ENCODE data around the gene EEF2KMT. TPM values are rescaled to one million over a fixed set of nuclear protein-coding genes. Genes with fewer than 3 reads are reported as not detected.

Gene EEF2KMT
- total and polyA plus RNA-seq, 2 of the 13 experiments (the other 11 are each of a cell fraction or from before 2014, with no cell fraction given) = 10.7 to 26.9 TPM

DNA sequence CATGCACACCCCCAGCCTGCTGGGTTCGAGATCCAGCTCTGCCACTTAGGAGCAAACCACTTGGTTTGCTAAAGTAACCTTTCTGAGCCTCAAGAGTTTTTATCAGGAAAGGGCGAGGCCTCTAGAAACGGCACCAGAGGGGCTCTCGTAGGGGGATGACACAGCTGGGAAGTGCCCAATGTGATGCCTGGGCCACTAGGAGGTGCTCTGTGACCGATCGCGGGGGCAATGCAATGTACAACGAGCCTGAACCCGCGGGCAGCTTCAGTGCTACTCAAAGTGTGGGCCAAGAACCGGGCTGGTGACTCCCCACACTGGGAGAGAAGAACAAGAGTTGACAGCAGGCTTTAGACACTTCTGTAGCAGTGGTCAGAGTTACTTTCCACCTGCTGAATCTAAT is 41.2 kb downstream of the EEF2KMT start (continued):
- TF ChIP-seq, protein P1, sequence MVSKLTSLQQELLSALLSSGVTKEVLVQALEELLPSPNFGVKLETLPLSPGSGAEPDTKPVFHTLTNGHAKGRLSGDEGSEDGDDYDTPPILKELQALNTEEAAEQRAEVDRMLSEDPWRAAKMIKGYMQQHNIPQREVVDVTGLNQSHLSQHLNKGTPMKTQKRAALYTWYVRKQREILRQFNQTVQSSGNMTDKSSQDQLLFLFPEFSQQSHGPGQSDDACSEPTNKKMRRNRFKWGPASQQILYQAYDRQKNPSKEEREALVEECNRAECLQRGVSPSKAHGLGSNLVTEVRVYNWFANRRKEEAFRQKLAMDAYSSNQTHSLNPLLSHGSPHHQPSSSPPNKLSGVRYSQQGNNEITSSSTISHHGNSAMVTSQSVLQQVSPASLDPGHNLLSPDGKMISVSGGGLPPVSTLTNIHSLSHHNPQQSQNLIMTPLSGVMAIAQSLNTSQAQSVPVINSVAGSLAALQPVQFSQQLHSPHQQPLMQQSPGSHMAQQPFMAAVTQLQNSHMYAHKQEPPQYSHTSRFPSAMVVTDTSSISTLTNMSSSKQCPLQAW (CRISPR knock-in tag; IDR thresholded peaks at IDR 0.05) = peak; percentile 28; the same call in 1 of the 2 replicates
- TF ChIP-seq, protein P2, sequence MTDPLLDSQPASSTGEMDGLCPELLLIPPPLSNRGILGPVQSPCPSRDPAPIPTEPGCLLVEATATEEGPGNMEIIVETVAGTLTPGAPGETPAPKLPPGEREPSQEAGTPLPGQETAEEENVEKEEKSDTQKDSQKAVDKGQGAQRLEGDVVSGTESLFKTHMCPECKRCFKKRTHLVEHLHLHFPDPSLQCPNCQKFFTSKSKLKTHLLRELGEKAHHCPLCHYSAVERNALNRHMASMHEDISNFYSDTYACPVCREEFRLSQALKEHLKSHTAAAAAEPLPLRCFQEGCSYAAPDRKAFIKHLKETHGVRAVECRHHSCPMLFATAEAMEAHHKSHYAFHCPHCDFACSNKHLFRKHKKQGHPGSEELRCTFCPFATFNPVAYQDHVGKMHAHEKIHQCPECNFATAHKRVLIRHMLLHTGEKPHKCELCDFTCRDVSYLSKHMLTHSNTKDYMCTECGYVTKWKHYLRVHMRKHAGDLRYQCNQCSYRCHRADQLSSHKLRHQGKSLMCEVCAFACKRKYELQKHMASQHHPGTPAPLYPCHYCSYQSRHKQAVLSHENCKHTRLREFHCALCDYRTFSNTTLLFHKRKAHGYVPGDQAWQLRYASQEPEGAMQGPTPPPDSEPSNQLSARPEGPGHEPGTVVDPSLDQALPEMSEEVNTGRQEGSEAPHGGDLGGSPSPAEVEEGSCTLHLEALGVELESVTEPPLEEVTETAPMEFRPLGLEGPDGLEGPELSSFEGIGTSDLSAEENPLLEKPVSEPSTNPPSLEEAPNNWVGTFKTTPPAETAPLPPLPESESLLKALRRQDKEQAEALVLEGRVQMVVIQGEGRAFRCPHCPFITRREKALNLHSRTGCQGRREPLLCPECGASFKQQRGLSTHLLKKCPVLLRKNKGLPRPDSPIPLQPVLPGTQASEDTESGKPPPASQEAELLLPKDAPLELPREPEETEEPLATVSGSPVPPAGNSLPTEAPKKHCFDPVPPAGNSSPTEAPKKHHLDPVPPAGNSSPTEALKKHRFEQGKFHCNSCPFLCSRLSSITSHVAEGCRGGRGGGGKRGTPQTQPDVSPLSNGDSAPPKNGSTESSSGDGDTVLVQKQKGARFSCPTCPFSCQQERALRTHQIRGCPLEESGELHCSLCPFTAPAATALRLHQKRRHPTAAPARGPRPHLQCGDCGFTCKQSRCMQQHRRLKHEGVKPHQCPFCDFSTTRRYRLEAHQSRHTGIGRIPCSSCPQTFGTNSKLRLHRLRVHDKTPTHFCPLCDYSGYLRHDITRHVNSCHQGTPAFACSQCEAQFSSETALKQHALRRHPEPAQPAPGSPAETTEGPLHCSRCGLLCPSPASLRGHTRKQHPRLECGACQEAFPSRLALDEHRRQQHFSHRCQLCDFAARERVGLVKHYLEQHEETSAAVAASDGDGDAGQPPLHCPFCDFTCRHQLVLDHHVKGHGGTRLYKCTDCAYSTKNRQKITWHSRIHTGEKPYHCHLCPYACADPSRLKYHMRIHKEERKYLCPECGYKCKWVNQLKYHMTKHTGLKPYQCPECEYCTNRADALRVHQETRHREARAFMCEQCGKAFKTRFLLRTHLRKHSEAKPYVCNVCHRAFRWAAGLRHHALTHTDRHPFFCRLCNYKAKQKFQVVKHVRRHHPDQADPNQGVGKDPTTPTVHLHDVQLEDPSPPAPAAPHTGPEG (CRISPR knock-in tag; IDR thresholded peaks at IDR 0.05) = 0 out of 2 replicates have a peak, but pooled peaks have one; percentile 60
- TF ChIP-seq MZF1 (CRISPR knock-in tag; IDR thresholded peaks at IDR 0.05; ENCODE audit: borderline replicate concordance) (no peak), ZNF547 (CRISPR knock-in tag; IDR thresholded peaks at IDR 0.05) (no peak), MAZ (IDR thresholded peaks at IDR 0.05; ENCODE audit: borderline replicate concordance, low read depth, low read length) (peak; percentile 56), MAZ (CRISPR knock-in tag; IDR thresholded peaks at IDR 0.05; ENCODE audit: low read depth) (peak; percentile 23; the same call in 1 of the 2 replicates), SMAD1 (CRISPR knock-in tag; IDR thresholded peaks at IDR 0.05; ENCODE audit: borderline replicate concordance, low read depth) (no peak), CBX1 (IDR thresholded peaks at IDR 0.05; ENCODE audit: low read depth) (no peak), ZFP90 (CRISPR knock-in tag; IDR thresholded peaks at IDR 0.05; ENCODE audit: borderline replicate concordance) (0 out of 2 replicates have a peak, but pooled peaks have one; percentile 41), ZFX (CRISPR knock-in tag; IDR thresholded peaks at IDR 0.05; ENCODE audit: low read depth) (peak; percentile 39), NR2F1 (CRISPR knock-in tag; IDR thresholded peaks at IDR 0.05) (no peak), IRF2 (CRISPR knock-in tag; IDR thresholded peaks at IDR 0.05) (peak; percentile 30; the same call in 1 of the 2 replicates), ZFAT (CRISPR knock-in tag; conservative IDR thresholded peaks at IDR 0.05) (0 out of 2 replicates have a peak, but pooled peaks have one; percentile 41), ZNF136 (CRISPR knock-in tag; IDR thresholded peaks at IDR 0.05; ENCODE audit: low read depth) (no peak)
- TF ChIP-seq, protein P3, sequence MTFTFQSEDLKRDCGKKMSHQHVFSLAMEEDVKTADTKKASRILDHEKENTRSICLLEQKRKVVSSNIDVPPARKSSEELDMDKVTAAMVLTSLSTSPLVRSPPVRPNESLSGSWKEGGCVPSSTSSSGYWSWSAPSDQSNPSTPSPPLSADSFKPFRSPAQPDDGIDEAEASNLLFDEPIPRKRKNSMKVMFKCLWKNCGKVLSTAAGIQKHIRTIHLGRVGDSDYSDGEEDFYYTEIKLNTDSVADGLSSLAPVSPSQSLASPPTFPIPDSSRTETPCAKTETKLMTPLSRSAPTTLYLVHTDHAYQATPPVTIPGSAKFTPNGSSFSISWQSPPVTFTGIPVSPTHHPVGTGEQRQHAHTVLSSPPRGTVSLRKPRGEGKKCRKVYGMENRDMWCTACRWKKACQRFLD (CRISPR knock-in tag; IDR thresholded peaks at IDR 0.05; ENCODE audit: borderline replicate concordance) = peak; percentile 67; the same call in 1 of the 2 replicates
- TF ChIP-seq, protein P4, sequence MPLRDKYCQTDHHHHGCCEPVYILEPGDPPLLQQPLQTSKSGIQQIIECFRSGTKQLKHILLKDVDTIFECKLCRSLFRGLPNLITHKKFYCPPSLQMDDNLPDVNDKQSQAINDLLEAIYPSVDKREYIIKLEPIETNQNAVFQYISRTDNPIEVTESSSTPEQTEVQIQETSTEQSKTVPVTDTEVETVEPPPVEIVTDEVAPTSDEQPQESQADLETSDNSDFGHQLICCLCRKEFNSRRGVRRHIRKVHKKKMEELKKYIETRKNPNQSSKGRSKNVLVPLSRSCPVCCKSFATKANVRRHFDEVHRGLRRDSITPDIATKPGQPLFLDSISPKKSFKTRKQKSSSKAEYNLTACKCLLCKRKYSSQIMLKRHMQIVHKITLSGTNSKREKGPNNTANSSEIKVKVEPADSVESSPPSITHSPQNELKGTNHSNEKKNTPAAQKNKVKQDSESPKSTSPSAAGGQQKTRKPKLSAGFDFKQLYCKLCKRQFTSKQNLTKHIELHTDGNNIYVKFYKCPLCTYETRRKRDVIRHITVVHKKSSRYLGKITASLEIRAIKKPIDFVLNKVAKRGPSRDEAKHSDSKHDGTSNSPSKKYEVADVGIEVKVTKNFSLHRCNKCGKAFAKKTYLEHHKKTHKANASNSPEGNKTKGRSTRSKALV (CRISPR knock-in tag; IDR thresholded peaks at IDR 0.05) = 0 out of 2 replicates have a peak, but pooled peaks have one; percentile 35
- TF ChIP-seq, protein P5, sequence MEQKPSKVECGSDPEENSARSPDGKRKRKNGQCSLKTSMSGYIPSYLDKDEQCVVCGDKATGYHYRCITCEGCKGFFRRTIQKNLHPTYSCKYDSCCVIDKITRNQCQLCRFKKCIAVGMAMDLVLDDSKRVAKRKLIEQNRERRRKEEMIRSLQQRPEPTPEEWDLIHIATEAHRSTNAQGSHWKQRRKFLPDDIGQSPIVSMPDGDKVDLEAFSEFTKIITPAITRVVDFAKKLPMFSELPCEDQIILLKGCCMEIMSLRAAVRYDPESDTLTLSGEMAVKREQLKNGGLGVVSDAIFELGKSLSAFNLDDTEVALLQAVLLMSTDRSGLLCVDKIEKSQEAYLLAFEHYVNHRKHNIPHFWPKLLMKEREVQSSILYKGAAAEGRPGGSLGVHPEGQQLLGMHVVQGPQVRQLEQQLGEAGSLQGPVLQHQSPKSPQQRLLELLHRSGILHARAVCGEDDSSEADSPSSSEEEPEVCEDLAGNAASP (CRISPR knock-in tag; IDR thresholded peaks at IDR 0.05; ENCODE audit: borderline replicate concordance) = peak; percentile 20; the same call in 1 of the 2 replicates
